GM10266 (cell line): ENCODE results near the gene BCL2L12.

Experiments used
- DNase-seq: peaks from one replicate; pipeline ENCODE4 v3.0.0; 2012; ENCODE audit errors: extremely low spot score
- CTCF ChIP-seq: IDR thresholded peaks from 2 replicates; pipeline ENCODE4 v1.5.1; 2012; ENCODE audit warnings: mild to moderate bottlenecking, low read depth; ENCODE audit not compliant: control insufficient read depth, insufficient read depth; ENCODE audit errors: missing control alignments

The BCL2L12 gene

GRCh38 chr19:49655570-49656455 is 9.9 kb upstream of the BCL2L12 start:
- no peak for DNase-seq
- no peak for TF ChIP-seq CTCF

- no peak for TF ChIP-seq CTCF
Observed at GRCh38 chr19:49656456-49657109, 9.2 kb upstream of the BCL2L12 start.

GRCh38 chr19:49657493-49658138 is 8.1 kb upstream of the BCL2L12 start:
- no peak for DNase-seq
- TF ChIP-seq CTCF = no peak

More at GRCh38 chr19:49656456-49657109, 9.2 kb upstream of the BCL2L12 start:
- DNase-seq = no peak

GRCh38 chr19:49658139-49658517 is 7.6 kb upstream of the BCL2L12 start:
- DNase-seq = no peak
- no peak for TF ChIP-seq CTCF

GRCh38 chr19:49658566-49659442 is 6.9 kb upstream of the BCL2L12 start:
- no peak for DNase-seq
- no peak for TF ChIP-seq CTCF

GRCh38 chr19:49660338-49660961 is 5.3 kb upstream of the BCL2L12 start:
- no peak for DNase-seq
- no peak for TF ChIP-seq CTCF
